ENCODE data around the gene SMG9. TPM values are rescaled to one million over a fixed set of nuclear protein-coding genes. Genes with fewer than 3 reads are reported as not detected.

The SMG9 gene
- polyA plus RNA-seq, 1 experiment = 9.2 TPM

DNA sequence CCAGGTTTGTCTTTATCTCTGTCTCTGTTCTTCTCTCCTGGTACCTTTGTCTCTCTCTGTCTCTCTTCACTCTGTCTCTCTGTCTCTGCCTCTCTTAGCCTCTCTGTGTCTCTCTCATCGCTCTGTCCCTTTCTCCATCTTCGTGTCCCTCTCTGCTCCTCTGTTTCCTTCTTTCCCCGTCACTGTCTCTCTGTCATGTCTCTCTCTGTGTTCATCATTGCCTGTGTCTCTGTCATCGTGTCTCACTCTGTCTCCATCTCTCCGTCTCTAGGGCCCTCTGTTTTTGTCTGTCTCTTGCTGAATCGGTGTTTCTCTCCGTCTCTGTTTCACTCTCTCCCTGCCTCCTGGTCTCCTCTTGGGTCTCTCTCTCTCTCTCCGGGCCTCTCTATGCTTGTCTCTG lies 28.9 kb upstream of the SMG9 start:
- CTCF ChIA-PET = no interaction called here
- TF ChIP-seq, protein P1, sequence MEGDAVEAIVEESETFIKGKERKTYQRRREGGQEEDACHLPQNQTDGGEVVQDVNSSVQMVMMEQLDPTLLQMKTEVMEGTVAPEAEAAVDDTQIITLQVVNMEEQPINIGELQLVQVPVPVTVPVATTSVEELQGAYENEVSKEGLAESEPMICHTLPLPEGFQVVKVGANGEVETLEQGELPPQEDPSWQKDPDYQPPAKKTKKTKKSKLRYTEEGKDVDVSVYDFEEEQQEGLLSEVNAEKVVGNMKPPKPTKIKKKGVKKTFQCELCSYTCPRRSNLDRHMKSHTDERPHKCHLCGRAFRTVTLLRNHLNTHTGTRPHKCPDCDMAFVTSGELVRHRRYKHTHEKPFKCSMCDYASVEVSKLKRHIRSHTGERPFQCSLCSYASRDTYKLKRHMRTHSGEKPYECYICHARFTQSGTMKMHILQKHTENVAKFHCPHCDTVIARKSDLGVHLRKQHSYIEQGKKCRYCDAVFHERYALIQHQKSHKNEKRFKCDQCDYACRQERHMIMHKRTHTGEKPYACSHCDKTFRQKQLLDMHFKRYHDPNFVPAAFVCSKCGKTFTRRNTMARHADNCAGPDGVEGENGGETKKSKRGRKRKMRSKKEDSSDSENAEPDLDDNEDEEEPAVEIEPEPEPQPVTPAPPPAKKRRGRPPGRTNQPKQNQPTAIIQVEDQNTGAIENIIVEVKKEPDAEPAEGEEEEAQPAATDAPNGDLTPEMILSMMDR (IDR thresholded peaks at IDR 0.05; ENCODE audit: low read depth, low read length) = no peak
- no peaks in the 10 kb centered on the region for H3K27me3 ChIP-seq (ENCODE audit: control insufficient read depth, insufficient read depth, low read length)
- no peak for DNase-seq (ENCODE audit: low read depth, low spot score)
- no peak overlapping the region for H3K4me3 ChIP-seq (ENCODE audit: low read depth, low read length)
- POLR2A ChIA-PET = no interaction called here
- H3K27ac ChIP-seq (ENCODE audit: low read depth, low read length) = no peak overlapping the region
- no peaks in the 10 kb centered on the region; the same call in 1 of the 2 replicates for H3K9me3 ChIP-seq (ENCODE audit: control insufficient read depth, insufficient read depth, low read length)

DNA sequence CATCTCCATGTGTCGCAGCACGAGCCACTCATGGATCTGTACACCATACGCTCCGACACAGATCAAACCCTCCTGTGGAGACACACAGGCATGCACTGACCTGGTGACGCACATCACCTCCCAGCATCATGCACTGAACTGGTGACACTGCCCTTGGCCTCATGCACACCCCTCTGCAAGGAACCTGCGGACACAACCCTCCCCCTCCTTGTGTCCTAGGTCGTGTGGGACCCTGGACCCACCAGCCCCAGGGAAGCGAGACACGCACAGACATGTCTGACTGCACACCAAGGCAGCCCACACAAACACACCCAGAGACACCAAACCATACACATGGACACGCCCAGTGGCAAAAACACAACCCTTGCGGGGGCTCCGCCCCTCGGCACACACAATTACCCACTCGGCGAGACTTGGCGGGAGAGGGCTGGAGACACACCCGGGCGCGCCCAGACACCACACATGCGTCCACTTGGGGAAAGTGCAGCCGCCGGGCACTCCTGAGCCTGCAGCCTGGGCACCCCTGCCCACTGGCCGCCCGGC lies 28.0 kb upstream of the SMG9 start:
- H3K9me3 ChIP-seq (ENCODE audit: control insufficient read depth, insufficient read depth, low read length) = no peaks in the 10 kb centered on the region; the same call in 1 of the 2 replicates
- no peak overlapping the region for H3K4me3 ChIP-seq (ENCODE audit: low read depth, low read length)
- TF ChIP-seq, protein P1 (IDR thresholded peaks at IDR 0.05; ENCODE audit: low read depth, low read length) = no peak
- POLR2A ChIA-PET = no interaction called here
- DNase-seq (ENCODE audit: low read depth, low spot score) = no peak
- no peak overlapping the region for H3K27ac ChIP-seq (ENCODE audit: low read depth, low read length)
- H3K27me3 ChIP-seq (ENCODE audit: control insufficient read depth, insufficient read depth, low read length) = no peaks in the 10 kb centered on the region
- CTCF ChIA-PET = no interaction called here

DNA sequence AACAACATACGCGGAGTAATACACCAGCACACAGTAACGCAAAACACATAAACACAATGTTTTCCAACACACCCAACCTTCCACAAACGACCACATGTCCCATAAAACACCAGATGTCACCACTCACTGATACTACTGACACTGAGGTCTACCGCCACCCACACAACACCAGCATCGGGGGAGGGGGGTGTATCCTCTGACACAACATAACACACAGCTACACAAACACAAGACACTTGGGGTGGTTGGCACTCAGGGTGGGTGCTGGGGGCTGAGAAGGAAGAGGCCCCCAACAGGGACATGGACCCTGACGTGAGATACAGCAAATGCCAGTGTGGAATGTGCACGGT lies 27.5 kb upstream of the SMG9 start:
- ChIA-PET POLR2A (no interaction called here), CTCF (interaction anchor here (1.0 to 1.5 kb wide), 2 partner anchors 28 to 36 kb away, joined by 4 to 6 read pairs; no protein-coding TSS in a partner anchor)
- TF ChIP-seq, protein P1 (IDR thresholded peaks at IDR 0.05; ENCODE audit: low read depth, low read length) = no peak
- Histone ChIP-seq H3K27me3 (ENCODE audit: control insufficient read depth, insufficient read depth, low read length) (no peaks in the 10 kb centered on the region), H3K9me3 (ENCODE audit: control insufficient read depth, insufficient read depth, low read length) (no peaks in the 10 kb centered on the region; the same call in 1 of the 2 replicates), H3K4me3 (ENCODE audit: low read depth, low read length) (no peak overlapping the region), H3K27ac (ENCODE audit: low read depth, low read length) (no peak overlapping the region)
- no peak for DNase-seq (ENCODE audit: low read depth, low spot score)

DNA sequence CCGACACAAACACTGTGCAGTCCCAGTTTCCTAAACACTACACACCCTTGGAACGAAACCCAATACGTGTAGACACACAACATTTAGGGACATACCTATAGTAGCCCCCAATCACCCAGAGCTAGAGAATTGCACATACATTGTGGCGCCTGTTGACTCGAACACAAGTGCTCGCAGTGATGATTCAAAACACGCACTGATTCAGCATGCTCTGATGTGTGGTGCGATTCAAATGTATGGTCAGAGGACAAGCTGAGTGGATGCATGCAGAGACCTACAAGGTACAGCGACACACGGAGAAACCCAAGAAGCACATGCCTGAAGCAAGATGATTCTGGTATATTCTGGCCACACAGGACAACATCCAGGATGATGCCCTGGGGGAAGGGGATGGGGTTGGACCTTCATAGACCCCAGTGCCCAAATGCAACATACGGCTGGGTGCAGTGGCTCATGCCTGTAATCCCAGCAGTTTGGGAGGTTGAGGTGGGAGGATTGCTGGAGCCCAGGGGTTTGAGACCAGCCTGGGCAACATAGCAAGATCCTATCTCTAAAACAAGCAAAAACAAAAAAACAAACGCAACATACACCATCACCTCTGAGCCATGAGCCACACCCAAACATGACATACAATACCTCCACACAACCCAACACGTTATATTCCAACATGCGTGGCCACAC lies 27.0 kb upstream of the SMG9 start:
- Histone ChIP-seq H3K27ac (ENCODE audit: low read depth, low read length) (no peak overlapping the region), H3K9me3 (ENCODE audit: control insufficient read depth, insufficient read depth, low read length) (no peaks in the 10 kb centered on the region; the same call in 1 of the 2 replicates), H3K27me3 (ENCODE audit: control insufficient read depth, insufficient read depth, low read length) (no peaks in the 10 kb centered on the region), H3K4me3 (ENCODE audit: low read depth, low read length) (no peak overlapping the region)
- no peak for DNase-seq (ENCODE audit: low read depth, low spot score)
- POLR2A ChIA-PET = no interaction called here
- TF ChIP-seq, protein P1 (IDR thresholded peaks at IDR 0.05; ENCODE audit: low read depth, low read length) = no peak
- CTCF ChIA-PET = interaction anchor here (1.0 to 1.5 kb wide), 2 partner anchors 28 to 36 kb away, joined by 4 to 6 read pairs; no protein-coding TSS in a partner anchor
